ENCODE data around the gene DDX52. TPM values are rescaled to one million over a fixed set of nuclear protein-coding genes. Genes with fewer than 3 reads are reported as not detected.

DDX52 gene
- total and polyA plus RNA-seq, 2 of the 13 experiments (the other 11 are each of a cell fraction or from before 2014, with no cell fraction given): 8.9 to 36.1 TPM

- Histone ChIP-seq H3K27ac (ENCODE audit: extremely low read length, insufficient read depth, low read length) (no peak overlapping the region), H4K20me1 (ENCODE audit: insufficient read depth, low read length) (no peaks in the 10 kb centered on the region), H3K4me3 (replicated peaks in 1 of 3; ENCODE audit: insufficient read depth in 1 of 3, low read depth in 2 of 3, low read length in 3 of 3) (no peak overlapping the region), H3K9me3 (ENCODE audit: low read length) (no peaks in the 10 kb centered on the region), H3K4me1 (ENCODE audit: insufficient read depth, low read length) (peaks cover 32% of the 10 kb centered on the region), H3K4me2 (ENCODE audit: low read depth, low read length) (peak overlapping the region; percentile 36), H3K27me3 (ENCODE audit: control insufficient read depth in 1 of 2, insufficient read depth in 2 of 2, low read length in 2 of 2) (no peaks in the 10 kb centered on the region), H3K79me2 (ENCODE audit: insufficient read depth, low read length) (no peaks in the 10 kb centered on the region), H3K9ac (ENCODE audit: insufficient read depth, low read depth, low read length) (no peak overlapping the region), H2AFZ (ENCODE audit: low read length) (no peak overlapping the region), H3K36me3 (replicated peaks in 1 of 2; ENCODE audit: control insufficient read depth in 1 of 2, insufficient read depth in 2 of 2, low read length in 2 of 2) (no peaks in the 10 kb centered on the region)
- DNase-seq (ENCODE audit: low spot score) (no peak), ATAC-seq (no peak), FAIRE-seq (no peak)
- in situ Hi-C loops (cut with HindIII; ENCODE audit: extremely low pct_ligation_motif_present, low pct_unique_long_range_greater_than_20kb): no loop called here
- CTCF ChIA-PET (ENCODE audit: low intra/inter-chr PET ratio, low total read pairs): no interaction called here
- intact Hi-C loops (cut with micrococcal nuclease; ENCODE audit: unreplicated experiment): no loop called here
- POLR2A ChIA-PET: interaction anchor here (0.9 to 2.3 kb wide), 2 partner anchors 9 to 46 kb away, joined by 3 to 7 read pairs; no protein-coding TSS in a partner anchor
- no TSS peak for BruUV-seq (replicated peaks)
- 24% methylated on average over 4 of the region's 4 CpGs for WGBS (ENCODE audit: low lambda C conversion rate)
- TF ChIP-seq, protein P1, sequence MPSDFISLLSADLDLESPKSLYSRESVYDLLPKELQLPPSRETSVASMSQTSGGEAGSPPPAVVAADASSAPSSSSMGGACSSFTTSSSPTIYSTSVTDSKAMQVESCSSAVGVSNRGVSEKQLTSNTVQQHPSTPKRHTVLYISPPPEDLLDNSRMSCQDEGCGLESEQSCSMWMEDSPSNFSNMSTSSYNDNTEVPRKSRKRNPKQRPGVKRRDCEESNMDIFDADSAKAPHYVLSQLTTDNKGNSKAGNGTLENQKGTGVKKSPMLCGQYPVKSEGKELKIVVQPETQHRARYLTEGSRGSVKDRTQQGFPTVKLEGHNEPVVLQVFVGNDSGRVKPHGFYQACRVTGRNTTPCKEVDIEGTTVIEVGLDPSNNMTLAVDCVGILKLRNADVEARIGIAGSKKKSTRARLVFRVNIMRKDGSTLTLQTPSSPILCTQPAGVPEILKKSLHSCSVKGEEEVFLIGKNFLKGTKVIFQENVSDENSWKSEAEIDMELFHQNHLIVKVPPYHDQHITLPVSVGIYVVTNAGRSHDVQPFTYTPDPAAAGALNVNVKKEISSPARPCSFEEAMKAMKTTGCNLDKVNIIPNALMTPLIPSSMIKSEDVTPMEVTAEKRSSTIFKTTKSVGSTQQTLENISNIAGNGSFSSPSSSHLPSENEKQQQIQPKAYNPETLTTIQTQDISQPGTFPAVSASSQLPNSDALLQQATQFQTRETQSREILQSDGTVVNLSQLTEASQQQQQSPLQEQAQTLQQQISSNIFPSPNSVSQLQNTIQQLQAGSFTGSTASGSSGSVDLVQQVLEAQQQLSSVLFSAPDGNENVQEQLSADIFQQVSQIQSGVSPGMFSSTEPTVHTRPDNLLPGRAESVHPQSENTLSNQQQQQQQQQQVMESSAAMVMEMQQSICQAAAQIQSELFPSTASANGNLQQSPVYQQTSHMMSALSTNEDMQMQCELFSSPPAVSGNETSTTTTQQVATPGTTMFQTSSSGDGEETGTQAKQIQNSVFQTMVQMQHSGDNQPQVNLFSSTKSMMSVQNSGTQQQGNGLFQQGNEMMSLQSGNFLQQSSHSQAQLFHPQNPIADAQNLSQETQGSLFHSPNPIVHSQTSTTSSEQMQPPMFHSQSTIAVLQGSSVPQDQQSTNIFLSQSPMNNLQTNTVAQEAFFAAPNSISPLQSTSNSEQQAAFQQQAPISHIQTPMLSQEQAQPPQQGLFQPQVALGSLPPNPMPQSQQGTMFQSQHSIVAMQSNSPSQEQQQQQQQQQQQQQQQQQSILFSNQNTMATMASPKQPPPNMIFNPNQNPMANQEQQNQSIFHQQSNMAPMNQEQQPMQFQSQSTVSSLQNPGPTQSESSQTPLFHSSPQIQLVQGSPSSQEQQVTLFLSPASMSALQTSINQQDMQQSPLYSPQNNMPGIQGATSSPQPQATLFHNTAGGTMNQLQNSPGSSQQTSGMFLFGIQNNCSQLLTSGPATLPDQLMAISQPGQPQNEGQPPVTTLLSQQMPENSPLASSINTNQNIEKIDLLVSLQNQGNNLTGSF (CRISPR knock-in tag; IDR thresholded peaks at IDR 0.05): no peak
- TF ChIP-seq ZNF761 (CRISPR knock-in tag; conservative IDR thresholded peaks at IDR 0.05) (no peak), ZNF546 (CRISPR knock-in tag; conservative IDR thresholded peaks at IDR 0.05) (no peak), MIER2 (CRISPR knock-in tag; IDR thresholded peaks at IDR 0.05) (no peak), PCBP1 (IDR thresholded peaks at IDR 0.05; ENCODE audit: borderline replicate concordance, low read depth, low read length) (no peak), ETV5 (CRISPR knock-in tag; IDR thresholded peaks at IDR 0.05; ENCODE audit: borderline replicate concordance) (no peak), ZNF180 (CRISPR knock-in tag; IDR thresholded peaks at IDR 0.05; ENCODE audit: borderline replicate concordance, low read depth) (no peak), XBP1 (CRISPR knock-in tag; IDR thresholded peaks at IDR 0.05) (no peak), ERF (CRISPR knock-in tag; IDR thresholded peaks at IDR 0.05) (no peak), MTF1 (CRISPR knock-in tag; IDR thresholded peaks at IDR 0.05) (no peak), ZNF781 (CRISPR knock-in tag; IDR thresholded peaks at IDR 0.05; ENCODE audit: borderline replicate concordance, not compliant biosample characterization) (no peak)
- TF ChIP-seq, protein P2, sequence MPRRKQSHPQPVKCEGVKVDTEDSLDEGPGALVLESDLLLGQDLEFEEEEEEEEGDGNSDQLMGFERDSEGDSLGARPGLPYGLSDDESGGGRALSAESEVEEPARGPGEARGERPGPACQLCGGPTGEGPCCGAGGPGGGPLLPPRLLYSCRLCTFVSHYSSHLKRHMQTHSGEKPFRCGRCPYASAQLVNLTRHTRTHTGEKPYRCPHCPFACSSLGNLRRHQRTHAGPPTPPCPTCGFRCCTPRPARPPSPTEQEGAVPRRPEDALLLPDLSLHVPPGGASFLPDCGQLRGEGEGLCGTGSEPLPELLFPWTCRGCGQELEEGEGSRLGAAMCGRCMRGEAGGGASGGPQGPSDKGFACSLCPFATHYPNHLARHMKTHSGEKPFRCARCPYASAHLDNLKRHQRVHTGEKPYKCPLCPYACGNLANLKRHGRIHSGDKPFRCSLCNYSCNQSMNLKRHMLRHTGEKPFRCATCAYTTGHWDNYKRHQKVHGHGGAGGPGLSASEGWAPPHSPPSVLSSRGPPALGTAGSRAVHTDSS (CRISPR knock-in tag; conservative IDR thresholded peaks at IDR 0.05): no peak
- TF ChIP-seq, protein P3, sequence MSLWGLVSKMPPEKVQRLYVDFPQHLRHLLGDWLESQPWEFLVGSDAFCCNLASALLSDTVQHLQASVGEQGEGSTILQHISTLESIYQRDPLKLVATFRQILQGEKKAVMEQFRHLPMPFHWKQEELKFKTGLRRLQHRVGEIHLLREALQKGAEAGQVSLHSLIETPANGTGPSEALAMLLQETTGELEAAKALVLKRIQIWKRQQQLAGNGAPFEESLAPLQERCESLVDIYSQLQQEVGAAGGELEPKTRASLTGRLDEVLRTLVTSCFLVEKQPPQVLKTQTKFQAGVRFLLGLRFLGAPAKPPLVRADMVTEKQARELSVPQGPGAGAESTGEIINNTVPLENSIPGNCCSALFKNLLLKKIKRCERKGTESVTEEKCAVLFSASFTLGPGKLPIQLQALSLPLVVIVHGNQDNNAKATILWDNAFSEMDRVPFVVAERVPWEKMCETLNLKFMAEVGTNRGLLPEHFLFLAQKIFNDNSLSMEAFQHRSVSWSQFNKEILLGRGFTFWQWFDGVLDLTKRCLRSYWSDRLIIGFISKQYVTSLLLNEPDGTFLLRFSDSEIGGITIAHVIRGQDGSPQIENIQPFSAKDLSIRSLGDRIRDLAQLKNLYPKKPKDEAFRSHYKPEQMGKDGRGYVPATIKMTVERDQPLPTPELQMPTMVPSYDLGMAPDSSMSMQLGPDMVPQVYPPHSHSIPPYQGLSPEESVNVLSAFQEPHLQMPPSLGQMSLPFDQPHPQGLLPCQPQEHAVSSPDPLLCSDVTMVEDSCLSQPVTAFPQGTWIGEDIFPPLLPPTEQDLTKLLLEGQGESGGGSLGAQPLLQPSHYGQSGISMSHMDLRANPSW (CRISPR knock-in tag; IDR thresholded peaks at IDR 0.05; ENCODE audit: borderline replicate concordance): no peak
Observed at GRCh38 chr17:37662353-37662752, 19.1 kb upstream of the DDX52 start.

All from HepG2 (cell line).